HepG2 (cell line): Measurements from ENCODE around the gene ABHD1. TPM values are rescaled to one million over a fixed set of nuclear protein-coding genes. Genes with fewer than 3 reads are reported as not detected.

Experiments used
- HMG20A ChIP-seq: IDR thresholded peaks from 2 replicates; pipeline ENCODE4 v1.6.1; 2016; ENCODE audit warnings: borderline replicate concordance
- MTF2 ChIP-seq: sonication (generic); formaldehyde crosslinking; IDR thresholded peaks from 2 replicates; pipeline ENCODE4 v1.5.0; 2020; ENCODE audit warnings: missing genetic modification reagents, borderline replicate concordance
- TEAD3 ChIP-seq: optimal IDR thresholded peaks from 2 replicates; pipeline ENCODE3; 2016; ENCODE audit warnings: borderline replicate concordance
- ZEB1 ChIP-seq: IDR thresholded peaks from 2 replicates; pipeline ENCODE4 v1.6.1; 2012; ENCODE audit warnings: mild to moderate bottlenecking, low read depth, inconsistent platforms; ENCODE audit not compliant: insufficient replicate concordance
- ZKSCAN8 ChIP-seq: IDR thresholded peaks from 2 replicates; pipeline ENCODE4 v1.6.1; 2016; ENCODE audit warnings: borderline replicate concordance, missing genetic modification reagents, missing compliant biosample characterization
- ZNF501 ChIP-seq: sonication (generic); formaldehyde crosslinking; IDR thresholded peaks from 2 replicates; pipeline ENCODE4 v1.5.1; 2020; ENCODE audit warnings: mild to moderate bottlenecking, moderate library complexity, missing genetic modification reagents
- polyA plus RNA-seq, 8 experiments: library from polyadenylated mRNA; depleted of rRNA in 3 of 8; stranded (reverse) in 7 of 8; unstranded in 1 of 8; fragments of >200 nt; fragmentation: Illumina TruSeq in 4 of 8; extraction: Trizol in 4 of 8; gene quantifications; 2 replicates each; pipeline versions ENCODE4 v1.2.1 to v1.2.3, GENCODE V29; 2011 to 2016; ENCODE audit warnings: low read depth in 4 of 8, missing spikeins in 1 of 8, mixed read lengths in 1 of 8; ENCODE audit not compliant: insufficient read depth in 1 of 8
- total RNA-seq, 5 experiments: library from RNA; depleted of rRNA; stranded (reverse); fragments of >200 nt; fragmentation: Illumina TruSeq; extraction: Trizol; gene quantifications; 2 replicates each; pipeline ENCODE4 v1.2.3, GENCODE V29; 2016; ENCODE audit warnings: low read depth in 1 of 5
- TF ChIP-seq, protein P1 (sequence below): sonication (generic); formaldehyde crosslinking; IDR thresholded peaks from 2 replicates; pipeline ENCODE4 v1.4.0; 2020; ENCODE audit warnings: missing genetic modification reagents
- TF ChIP-seq, protein P2 (sequence below): sonication (generic); formaldehyde crosslinking; conservative IDR thresholded peaks from 2 replicates; pipeline ENCODE4 v1.4.0; 2020; ENCODE audit warnings: mild to moderate bottlenecking, missing genetic modification reagents, moderate library complexity
- TF ChIP-seq, protein P3 (sequence below): sonication (generic); formaldehyde crosslinking; IDR thresholded peaks from 2 replicates; pipeline ENCODE4 v1.5.1; 2020; ENCODE audit warnings: mild to moderate bottlenecking, missing genetic modification reagents, moderate library complexity

The ABHD1 gene
- total and polyA plus RNA-seq, 2 of the 13 experiments (the other 11 are each of a cell fraction or from before 2014, with no cell fraction given): 0.04 to 0.81 TPM

DNA sequence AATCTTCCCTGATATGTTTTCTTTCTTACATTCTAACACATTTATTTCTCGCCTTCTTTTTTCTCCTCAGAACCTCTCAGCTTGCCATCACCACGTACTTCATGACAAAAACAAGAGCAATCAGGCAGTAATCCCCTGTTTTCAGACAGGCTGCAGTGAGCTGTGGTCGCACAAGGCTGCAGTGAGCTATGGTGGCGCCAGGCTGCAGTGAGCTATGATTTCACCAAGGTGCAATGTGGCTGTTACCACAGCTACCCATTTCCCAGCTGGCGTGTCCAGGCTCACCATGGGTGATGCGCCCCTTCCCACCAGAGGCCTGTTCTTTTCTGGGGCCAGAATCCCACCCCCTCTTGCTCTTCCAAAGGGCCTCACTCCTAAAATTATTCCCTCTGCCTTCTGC lies 51.0 kb downstream of the ABHD1 start (continued):
- TF ChIP-seq MTF2 (CRISPR knock-in tag): no peak
- TF ChIP-seq ZNF501: no peak
- peak; percentile 25 for TF ChIP-seq TEAD3 (CRISPR knock-in tag)
- no peak for TF ChIP-seq ZKSCAN8
- TF ChIP-seq, protein P1, sequence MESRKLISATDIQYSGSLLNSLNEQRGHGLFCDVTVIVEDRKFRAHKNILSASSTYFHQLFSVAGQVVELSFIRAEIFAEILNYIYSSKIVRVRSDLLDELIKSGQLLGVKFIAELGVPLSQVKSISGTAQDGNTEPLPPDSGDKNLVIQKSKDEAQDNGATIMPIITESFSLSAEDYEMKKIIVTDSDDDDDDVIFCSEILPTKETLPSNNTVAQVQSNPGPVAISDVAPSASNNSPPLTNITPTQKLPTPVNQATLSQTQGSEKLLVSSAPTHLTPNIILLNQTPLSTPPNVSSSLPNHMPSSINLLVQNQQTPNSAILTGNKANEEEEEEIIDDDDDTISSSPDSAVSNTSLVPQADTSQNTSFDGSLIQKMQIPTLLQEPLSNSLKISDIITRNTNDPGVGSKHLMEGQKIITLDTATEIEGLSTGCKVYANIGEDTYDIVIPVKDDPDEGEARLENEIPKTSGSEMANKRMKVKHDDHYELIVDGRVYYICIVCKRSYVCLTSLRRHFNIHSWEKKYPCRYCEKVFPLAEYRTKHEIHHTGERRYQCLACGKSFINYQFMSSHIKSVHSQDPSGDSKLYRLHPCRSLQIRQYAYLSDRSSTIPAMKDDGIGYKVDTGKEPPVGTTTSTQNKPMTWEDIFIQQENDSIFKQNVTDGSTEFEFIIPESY (CRISPR knock-in tag): peak; percentile 72
- TF ChIP-seq ZEB1: no peak
- TF ChIP-seq, protein P2, sequence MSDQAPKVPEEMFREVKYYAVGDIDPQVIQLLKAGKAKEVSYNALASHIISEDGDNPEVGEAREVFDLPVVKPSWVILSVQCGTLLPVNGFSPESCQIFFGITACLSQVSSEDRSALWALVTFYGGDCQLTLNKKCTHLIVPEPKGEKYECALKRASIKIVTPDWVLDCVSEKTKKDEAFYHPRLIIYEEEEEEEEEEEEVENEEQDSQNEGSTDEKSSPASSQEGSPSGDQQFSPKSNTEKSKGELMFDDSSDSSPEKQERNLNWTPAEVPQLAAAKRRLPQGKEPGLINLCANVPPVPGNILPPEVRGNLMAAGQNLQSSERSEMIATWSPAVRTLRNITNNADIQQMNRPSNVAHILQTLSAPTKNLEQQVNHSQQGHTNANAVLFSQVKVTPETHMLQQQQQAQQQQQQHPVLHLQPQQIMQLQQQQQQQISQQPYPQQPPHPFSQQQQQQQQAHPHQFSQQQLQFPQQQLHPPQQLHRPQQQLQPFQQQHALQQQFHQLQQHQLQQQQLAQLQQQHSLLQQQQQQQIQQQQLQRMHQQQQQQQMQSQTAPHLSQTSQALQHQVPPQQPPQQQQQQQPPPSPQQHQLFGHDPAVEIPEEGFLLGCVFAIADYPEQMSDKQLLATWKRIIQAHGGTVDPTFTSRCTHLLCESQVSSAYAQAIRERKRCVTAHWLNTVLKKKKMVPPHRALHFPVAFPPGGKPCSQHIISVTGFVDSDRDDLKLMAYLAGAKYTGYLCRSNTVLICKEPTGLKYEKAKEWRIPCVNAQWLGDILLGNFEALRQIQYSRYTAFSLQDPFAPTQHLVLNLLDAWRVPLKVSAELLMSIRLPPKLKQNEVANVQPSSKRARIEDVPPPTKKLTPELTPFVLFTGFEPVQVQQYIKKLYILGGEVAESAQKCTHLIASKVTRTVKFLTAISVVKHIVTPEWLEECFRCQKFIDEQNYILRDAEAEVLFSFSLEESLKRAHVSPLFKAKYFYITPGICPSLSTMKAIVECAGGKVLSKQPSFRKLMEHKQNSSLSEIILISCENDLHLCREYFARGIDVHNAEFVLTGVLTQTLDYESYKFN (CRISPR knock-in tag): 0 out of 2 replicates have a peak, but pooled peaks have one; percentile 6
- TF ChIP-seq, protein P3, sequence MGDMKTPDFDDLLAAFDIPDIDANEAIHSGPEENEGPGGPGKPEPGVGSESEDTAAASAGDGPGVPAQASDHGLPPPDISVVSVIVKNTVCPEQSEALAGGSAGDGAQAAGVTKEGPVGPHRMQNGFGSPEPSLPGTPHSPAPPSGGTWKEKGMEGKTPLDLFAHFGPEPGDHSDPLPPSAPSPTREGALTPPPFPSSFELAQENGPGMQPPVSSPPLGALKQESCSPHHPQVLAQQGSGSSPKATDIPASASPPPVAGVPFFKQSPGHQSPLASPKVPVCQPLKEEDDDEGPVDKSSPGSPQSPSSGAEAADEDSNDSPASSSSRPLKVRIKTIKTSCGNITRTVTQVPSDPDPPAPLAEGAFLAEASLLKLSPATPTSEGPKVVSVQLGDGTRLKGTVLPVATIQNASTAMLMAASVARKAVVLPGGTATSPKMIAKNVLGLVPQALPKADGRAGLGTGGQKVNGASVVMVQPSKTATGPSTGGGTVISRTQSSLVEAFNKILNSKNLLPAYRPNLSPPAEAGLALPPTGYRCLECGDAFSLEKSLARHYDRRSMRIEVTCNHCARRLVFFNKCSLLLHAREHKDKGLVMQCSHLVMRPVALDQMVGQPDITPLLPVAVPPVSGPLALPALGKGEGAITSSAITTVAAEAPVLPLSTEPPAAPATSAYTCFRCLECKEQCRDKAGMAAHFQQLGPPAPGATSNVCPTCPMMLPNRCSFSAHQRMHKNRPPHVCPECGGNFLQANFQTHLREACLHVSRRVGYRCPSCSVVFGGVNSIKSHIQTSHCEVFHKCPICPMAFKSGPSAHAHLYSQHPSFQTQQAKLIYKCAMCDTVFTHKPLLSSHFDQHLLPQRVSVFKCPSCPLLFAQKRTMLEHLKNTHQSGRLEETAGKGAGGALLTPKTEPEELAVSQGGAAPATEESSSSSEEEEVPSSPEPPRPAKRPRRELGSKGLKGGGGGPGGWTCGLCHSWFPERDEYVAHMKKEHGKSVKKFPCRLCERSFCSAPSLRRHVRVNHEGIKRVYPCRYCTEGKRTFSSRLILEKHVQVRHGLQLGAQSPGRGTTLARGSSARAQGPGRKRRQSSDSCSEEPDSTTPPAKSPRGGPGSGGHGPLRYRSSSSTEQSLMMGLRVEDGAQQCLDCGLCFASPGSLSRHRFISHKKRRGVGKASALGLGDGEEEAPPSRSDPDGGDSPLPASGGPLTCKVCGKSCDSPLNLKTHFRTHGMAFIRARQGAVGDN (CRISPR knock-in tag): peak; percentile 65
- 0 out of 2 replicates have a peak, but pooled peaks have one; percentile 15 for TF ChIP-seq HMG20A (CRISPR knock-in tag)
